ENCODE measurements around the gene FCHO2. TPM values are rescaled to one million over a fixed set of nuclear protein-coding genes. Genes with fewer than 3 reads are reported as not detected.

FCHO2 gene
- total RNA-seq, 1 experiment from 2014 or later = 36.5 TPM

- H3K36me3 Mint-ChIP-seq (ENCODE audit: insufficient read depth, unreplicated experiment) = no peaks in the 10 kb centered on the region
- no peak overlapping the region for H3K27ac Mint-ChIP-seq (ENCODE audit: unreplicated experiment)
- H3K4me1 Mint-ChIP-seq (ENCODE audit: low read depth, unreplicated experiment) = peaks cover 23% of the 10 kb centered on the region
- DNase-seq = no peak
- H3K4me3 Mint-ChIP-seq (ENCODE audit: low read depth, unreplicated experiment) = no peak overlapping the region
- TF ChIP-seq CTCF (IDR thresholded peaks at IDR 0.05; ENCODE audit: unreplicated experiment) = no peak
- CTCF ChIA-PET = no interaction called here
- no TSS peak for BruUV-seq (replicated peaks)
- no peaks in the 10 kb centered on the region for H3K27me3 Mint-ChIP-seq (ENCODE audit: unreplicated experiment)
- no peaks in the 10 kb centered on the region for H3K9me3 Mint-ChIP-seq (ENCODE audit: low read depth, unreplicated experiment)
- intact Hi-C loops (cut with micrococcal nuclease; ENCODE audit: unreplicated experiment) = no loop called here
These were observed 144.3 kb downstream of the FCHO2 start for GRCh38 chr5:73100109-73100508.

GRCh38 chr5:73103870-73104299 lies 148.0 kb downstream of the FCHO2 start:
- no peak overlapping the region for H3K4me3 Mint-ChIP-seq (ENCODE audit: low read depth, unreplicated experiment)
- intact Hi-C loops (cut with micrococcal nuclease; ENCODE audit: unreplicated experiment) = no loop called here
- no peaks in the 10 kb centered on the region for H3K9me3 Mint-ChIP-seq (ENCODE audit: low read depth, unreplicated experiment)
- H3K4me1 Mint-ChIP-seq (ENCODE audit: low read depth, unreplicated experiment) = peaks cover 2% of the 10 kb centered on the region
- no peak overlapping the region for H3K27ac Mint-ChIP-seq (ENCODE audit: unreplicated experiment)
- no TSS peak for BruUV-seq (replicated peaks)
- no peak for DNase-seq
- no peaks in the 10 kb centered on the region for H3K27me3 Mint-ChIP-seq (ENCODE audit: unreplicated experiment)
- TF ChIP-seq CTCF (IDR thresholded peaks at IDR 0.05; ENCODE audit: unreplicated experiment) = no peak
- CTCF ChIA-PET = interaction anchor here (0.7 kb wide), 1 partner anchor 150 kb away, joined by 4 read pairs; no protein-coding TSS in a partner anchor
- no peaks in the 10 kb centered on the region for H3K36me3 Mint-ChIP-seq (ENCODE audit: insufficient read depth, unreplicated experiment)

GRCh38 chr5:73104326-73104725 lies 148.5 kb downstream of the FCHO2 start:
- BruUV-seq (replicated peaks) = no TSS peak
- no peaks in the 10 kb centered on the region for H3K36me3 Mint-ChIP-seq (ENCODE audit: insufficient read depth, unreplicated experiment)
- no peaks in the 10 kb centered on the region for H3K27me3 Mint-ChIP-seq (ENCODE audit: unreplicated experiment)
- H3K27ac Mint-ChIP-seq (ENCODE audit: unreplicated experiment) = no peak overlapping the region
- no peak for TF ChIP-seq CTCF (IDR thresholded peaks at IDR 0.05; ENCODE audit: unreplicated experiment)
- CTCF ChIA-PET = interaction anchor here (0.7 kb wide), 1 partner anchor 149 kb away, joined by 4 read pairs; no protein-coding TSS in a partner anchor
- no peaks in the 10 kb centered on the region for H3K9me3 Mint-ChIP-seq (ENCODE audit: low read depth, unreplicated experiment)
- DNase-seq = no peak
- no peak overlapping the region for H3K4me3 Mint-ChIP-seq (ENCODE audit: low read depth, unreplicated experiment)
- intact Hi-C loops (cut with micrococcal nuclease; ENCODE audit: unreplicated experiment) = no loop called here
- no peaks in the 10 kb centered on the region for H3K4me1 Mint-ChIP-seq (ENCODE audit: low read depth, unreplicated experiment)

GRCh38 chr5:73106335-73106734 lies 150.5 kb downstream of the FCHO2 start:
- intact Hi-C loops (cut with micrococcal nuclease; ENCODE audit: unreplicated experiment) = no loop called here
- H3K4me3 Mint-ChIP-seq (ENCODE audit: low read depth, unreplicated experiment) = no peak overlapping the region
- H3K9me3 Mint-ChIP-seq (ENCODE audit: low read depth, unreplicated experiment) = no peaks in the 10 kb centered on the region
- no peak overlapping the region for H3K27ac Mint-ChIP-seq (ENCODE audit: unreplicated experiment)
- TF ChIP-seq CTCF (IDR thresholded peaks at IDR 0.05; ENCODE audit: unreplicated experiment) = no peak
- H3K4me1 Mint-ChIP-seq (ENCODE audit: low read depth, unreplicated experiment) = no peaks in the 10 kb centered on the region
- no peak for DNase-seq
- no peaks in the 10 kb centered on the region for H3K27me3 Mint-ChIP-seq (ENCODE audit: unreplicated experiment)
- CTCF ChIA-PET = interaction anchor here (0.7 kb wide), 1 partner anchor 1740 kb away, joined by 7 read pairs; no protein-coding TSS in a partner anchor
- BruUV-seq (replicated peaks) = no TSS peak
- no peaks in the 10 kb centered on the region for H3K36me3 Mint-ChIP-seq (ENCODE audit: insufficient read depth, unreplicated experiment)

All from Calu3 (cell line).